GM21529 (cell line): ENCODE data around the gene KLRF1.

Experiments
- ATAC-seq: cut with Tn5 transposase; IDR thresholded peaks from one replicate; pipeline ENCODE4 v1.9.1; 2021; ENCODE audit not compliant: unreplicated experiment

The KLRF1 gene, protein sequence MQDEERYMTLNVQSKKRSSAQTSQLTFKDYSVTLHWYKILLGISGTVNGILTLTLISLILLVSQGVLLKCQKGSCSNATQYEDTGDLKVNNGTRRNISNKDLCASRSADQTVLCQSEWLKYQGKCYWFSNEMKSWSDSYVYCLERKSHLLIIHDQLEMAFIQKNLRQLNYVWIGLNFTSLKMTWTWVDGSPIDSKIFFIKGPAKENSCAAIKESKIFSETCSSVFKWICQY

DNA sequence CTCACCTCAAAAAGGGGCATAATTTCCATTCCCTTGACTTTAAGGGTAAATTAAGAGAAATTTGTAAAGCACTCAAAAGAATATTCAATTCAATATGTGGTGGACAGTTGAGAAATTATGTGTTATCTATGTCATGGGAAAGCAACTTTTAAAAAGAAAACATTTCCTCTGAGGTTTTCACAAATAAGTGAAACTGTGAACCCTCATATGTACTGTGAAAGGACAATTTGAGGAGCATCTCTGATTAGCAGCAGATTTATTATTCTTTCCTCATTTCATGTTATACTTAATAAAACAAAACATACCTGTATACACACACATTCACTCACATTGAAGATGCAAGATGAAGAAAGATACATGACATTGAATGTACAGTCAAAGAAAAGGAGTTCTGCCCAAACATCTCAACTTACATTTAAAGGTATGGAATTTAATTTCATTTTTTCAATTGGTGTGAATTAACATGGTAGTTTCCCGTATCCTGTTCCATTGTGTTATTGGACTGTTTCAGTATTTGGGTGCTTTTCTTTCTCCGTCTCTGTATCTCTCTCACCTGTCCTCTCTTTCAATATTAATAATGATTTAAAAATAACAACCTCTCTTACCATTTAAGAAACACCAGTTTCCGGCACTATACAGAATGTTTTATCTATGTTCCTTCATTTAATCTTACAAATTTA lies at the start of gene KLRF1:
Gene KLRF1, plus strand, starts transcription at position 273 of the 680 bp plus-strand sequence. Its CDS starts 64 bp downstream, at position 337.
- no peak for ATAC-seq

DNA sequence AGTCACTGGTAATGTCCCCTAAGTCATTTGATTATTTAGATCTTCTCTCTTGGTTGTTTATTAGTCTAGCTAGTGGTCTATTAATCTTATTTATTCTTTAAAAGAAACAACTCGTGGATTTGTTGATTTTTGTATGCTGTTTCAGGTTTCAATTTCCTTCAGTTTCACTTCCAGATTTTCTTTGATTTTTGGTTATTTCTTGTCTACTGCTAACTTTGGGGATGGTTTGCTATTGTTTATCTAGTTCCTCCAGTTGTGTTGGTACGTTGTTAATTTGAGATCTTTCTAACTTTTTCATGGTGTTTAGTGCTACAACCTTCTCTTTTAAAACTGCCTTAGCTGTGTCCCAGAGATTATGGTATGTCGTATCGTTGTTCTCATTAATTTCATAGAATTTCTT lies 48.1 kb upstream of the KLRF1 start:
- ATAC-seq = no peak

GRCh38 chr12:9781360-9781759 lies 45.9 kb upstream of the KLRF1 start:
- no peak for ATAC-seq

DNA sequence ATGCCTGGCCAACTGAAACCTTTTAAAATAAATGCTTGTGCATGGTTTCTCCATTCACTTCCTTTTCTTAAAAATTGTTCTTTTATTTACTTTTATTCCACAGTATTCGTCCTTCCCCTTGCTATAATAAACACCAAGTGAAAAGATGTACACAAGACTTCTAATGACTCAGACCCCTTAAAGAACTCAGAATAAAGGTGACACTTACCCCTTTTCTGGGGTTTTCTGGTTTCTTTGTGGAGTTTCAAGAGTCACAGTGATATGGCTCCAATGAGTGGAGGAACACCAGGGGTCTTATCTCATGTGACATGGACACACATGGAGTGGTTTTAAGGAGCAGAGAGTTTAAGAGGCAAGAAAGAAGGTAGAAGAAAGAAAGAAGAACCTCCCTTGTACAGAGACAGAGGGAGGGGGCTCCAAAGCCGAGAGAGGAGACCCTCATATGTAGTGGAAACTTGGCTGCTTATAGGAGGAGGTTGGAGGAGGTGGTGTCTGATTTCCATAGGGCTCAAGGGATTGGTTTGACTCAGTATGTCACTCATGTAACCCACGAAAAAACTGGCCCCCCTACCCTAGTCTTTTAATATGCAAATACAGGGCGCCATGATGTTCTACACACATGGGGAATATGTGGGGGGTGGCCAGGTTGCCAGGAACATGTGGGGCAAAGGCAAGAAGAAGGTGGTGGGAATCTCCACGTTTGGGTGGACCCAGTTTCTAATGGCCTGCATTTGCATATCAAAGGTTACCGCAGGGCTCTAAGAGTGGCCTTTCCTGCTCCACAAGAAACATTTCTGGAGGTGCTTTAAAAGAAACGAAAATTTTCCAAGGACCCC lies 44.5 kb upstream of the KLRF1 start:
- ATAC-seq = no peak

- no peak for ATAC-seq
Observed at GRCh38 chr12:9784326-9784725, 43.0 kb upstream of the KLRF1 start.

DNA sequence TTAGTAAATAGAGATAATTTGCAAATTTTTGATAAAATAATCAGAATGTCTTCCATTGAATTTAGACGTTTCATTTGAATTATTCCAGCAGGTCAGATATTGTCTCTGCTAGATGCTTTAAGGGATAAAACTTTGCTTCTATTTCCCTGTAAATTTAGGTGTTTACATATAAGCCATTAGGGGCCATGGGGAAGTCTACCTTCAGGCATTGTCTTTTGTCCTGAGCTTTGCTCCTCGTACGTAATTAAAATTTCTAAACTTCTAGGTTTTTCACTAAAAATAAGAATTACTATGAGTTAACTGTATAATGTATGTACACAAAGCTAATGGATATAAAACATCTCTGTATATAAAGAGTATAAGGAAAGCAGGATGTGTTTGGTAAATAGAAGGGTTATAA lies 42.5 kb upstream of the KLRF1 start:
- no peak for ATAC-seq

DNA sequence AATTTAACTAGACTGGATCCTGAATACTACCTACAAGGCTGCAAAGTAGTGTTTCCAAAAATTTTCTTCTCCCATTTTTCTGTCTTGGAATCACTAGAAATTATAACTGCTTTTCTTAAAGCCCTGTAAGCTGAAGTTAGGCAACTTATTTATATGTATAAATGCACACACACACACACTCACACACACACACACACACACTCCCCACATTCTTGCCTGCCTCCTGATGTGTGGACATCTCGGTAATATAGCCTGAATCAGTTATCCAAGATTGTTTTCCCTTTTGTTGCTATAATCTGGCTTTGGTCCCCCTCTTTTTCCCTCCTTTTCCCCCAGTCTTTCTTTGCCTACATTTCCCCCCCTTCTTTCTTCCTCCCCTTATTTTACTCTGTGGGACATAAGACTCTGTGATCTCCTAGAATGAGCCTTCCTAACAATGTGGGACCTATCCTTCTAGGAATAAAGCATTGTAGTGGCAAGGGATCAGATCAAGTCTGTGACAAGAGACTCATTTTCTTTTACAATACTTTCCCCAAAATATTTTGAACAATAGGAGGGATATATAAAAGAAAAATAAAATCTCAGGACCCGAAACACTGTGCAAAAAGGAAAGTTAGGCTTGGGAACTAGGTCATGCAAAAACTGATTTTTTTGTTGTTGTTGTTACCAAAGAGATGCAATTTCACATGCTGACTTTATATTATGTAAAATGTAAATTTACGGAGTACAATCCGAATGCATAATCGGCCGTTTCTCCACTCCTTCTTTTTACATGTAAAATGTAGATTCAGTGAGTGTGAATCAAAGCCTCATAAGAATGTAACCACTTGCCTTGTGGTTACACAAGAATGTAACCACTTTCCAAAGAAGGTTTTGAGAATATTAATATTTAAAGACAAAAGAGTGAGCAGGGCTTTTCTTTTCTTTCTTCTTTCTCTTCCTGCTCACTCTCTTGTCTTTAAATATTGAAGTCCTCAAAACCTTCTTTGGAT lies 40.3 kb upstream of the KLRF1 start:
- ATAC-seq = no peak

- ATAC-seq = no peak
Observed at GRCh38 chr12:9792185-9792900, 34.9 kb upstream of the KLRF1 start.

DNA sequence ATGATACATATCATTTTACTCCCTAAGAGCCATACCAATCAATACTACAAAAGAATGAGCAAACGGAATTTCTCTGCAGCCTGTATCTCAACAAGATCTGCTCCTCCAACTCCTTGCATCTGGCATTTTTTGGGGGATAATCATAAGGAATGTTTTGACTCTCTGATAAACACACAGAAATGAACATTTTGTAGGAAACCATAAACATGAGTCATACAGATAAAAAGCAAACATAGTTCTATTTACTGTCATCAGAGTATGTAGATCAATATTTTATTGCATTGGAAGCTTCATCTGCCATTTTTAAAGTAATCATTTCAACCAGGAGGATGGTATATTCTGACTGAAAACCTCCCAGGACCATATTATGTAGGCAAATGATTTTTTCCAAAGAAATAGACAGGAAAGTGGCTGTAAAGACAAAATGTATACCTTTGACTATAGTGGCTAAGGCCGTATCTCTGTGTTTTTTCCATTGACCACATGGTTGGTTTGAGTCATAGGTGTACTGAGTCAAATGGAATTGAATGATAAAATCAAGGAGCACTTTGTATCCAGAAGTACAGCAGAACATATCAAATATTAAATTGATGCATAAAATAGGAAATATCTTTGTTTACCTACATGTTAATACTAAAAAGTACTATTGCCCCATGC lies 34.2 kb upstream of the KLRF1 start:
- ATAC-seq = no peak

DNA sequence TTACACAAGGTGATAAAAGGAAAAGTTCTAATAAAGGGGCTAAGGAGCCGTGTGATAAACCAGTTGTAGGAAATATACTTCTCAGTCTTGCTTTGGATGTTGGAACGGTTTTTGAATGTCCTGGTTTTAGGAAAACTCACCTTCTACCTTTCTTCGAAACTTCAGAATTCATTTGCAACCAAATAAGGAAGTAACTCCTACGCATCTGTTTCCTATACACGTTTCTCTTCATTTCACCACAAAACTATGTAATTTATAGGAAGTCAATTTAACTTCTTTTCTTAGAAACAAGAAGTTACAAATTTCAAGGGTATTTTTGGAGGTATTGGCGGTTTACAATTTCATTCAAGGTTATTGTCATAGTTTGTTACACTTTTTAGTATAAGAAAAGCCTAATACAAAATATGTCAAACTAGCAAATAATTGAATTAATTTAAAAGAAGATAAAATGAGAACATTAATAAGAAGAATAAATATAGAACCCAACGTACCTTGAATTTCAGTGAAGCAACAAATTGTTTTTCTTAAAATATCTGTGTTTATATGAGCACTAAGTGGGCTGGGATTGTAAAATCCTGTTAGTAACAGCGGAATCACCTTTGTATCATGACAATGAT lies 33.4 kb upstream of the KLRF1 start:
- no peak for ATAC-seq

- no peak for ATAC-seq
Observed at GRCh38 chr12:9794484-9795093, 32.7 kb upstream of the KLRF1 start.

- no peak for ATAC-seq
Observed at GRCh38 chr12:9795945-9796344, 31.3 kb upstream of the KLRF1 start.

DNA sequence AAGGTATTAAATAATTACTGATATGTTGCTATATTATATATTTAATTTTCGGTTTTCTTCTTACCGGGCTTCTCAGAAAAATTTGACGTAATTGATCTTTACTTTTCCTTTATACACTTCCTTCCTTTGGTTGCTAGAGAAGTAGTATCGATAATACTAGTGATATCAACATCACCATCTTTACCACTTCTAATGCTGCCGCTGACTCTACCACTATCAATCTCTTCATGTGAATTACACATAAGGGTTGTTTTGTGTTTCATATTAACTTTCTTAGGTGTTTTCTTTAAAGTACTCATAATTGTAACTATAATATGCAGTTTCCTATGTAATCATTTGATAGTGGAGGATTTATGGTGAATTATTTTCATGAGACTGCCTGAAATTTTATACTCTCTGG lies 30.9 kb upstream of the KLRF1 start:
- ATAC-seq = no peak

DNA sequence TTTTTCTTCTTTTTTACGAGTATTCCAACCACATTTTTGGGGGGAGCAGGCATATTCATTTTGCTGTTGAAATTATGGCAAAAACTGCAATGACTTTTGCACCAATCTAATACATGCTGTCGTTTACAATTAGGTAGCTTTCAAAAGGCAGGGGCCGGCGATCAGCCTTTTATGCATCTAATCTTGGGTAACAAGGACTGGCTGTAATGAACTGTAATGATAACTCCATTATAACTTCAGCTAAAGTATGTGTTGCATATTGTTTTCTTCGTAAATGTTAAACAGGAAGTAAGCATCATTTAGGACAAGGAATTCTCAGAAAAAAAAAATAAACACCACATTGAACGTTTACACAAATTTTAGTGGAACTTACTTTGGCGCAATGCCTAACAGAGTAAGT lies 30.3 kb upstream of the KLRF1 start:
- no peak for ATAC-seq

DNA sequence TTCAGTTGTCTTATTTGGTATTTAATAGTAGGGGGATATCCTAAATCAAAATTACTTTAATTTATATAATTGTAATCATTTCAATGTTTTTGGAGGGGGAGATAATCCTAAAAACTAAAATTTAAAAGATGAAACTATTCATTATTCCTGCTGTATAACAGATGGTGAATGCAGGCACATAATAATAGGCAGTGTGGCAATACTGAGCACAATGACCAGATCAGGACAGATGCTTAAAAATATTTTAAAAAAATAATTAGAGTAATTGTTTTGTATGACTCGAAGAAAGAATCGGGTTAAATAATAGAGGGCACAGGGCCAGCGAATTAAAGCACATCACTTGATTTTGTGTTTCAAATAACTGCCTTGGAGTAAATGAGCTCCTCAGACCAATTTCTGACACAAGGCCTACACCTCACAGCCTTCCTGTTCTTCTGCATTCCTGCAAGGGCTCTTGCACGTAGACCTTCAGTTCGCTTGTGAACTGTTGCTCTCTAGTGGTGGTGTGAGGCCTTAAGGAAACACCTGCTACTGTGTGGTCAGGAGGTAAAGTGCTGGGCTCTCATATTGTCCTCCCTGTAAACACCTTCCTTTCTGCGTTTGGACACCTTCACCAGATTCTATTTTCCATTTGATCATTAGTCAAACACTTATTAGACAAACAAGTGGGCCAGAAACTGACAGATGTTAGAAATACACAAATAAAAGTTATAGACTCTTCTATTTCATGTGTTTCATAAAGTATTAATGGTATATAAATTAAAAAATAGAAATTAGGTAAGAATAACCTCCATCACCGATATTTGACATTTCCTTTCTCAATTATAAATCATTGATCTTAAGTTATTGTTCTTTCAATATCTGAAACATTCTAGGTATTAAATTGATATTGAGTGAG lies 29.3 kb upstream of the KLRF1 start:
- ATAC-seq = peak; percentile 98

GRCh38 chr12:9799961-9800360 lies 27.3 kb upstream of the KLRF1 start:
- ATAC-seq = no peak

GRCh38 chr12:9805883-9806282 lies 21.4 kb upstream of the KLRF1 start:
- no peak for ATAC-seq

- ATAC-seq = no peak
Observed at GRCh38 chr12:9806714-9807113, 20.6 kb upstream of the KLRF1 start.
